Gastrocnemius medialis (tissue), 4 donors: ENCODE results near the gene USHBP1. TPM values are rescaled to one million over a fixed set of nuclear protein-coding genes. Genes with fewer than 3 reads are reported as not detected.
A peak's percentile ranks its signal among the peaks of the same experiment; 100 is the strongest.

Experiments
- ATAC-seq, 2 donors: fragments of 150-250 bp; one replicate each; pipeline ENCODE4 v1.9.1; 2016
- DNase-seq, 2 donors: peaks; one replicate each; pipeline ENCODE4 v3.0.0-alpha.2; 2019
- H3K27ac ChIP-seq, 4 donors: fragments of 200-600 bp; sonication (generic); 1 replicate in 1 of 4; 2 replicates in 3 of 4; pipeline ENCODE4 v1.5.1; 2016 to 2018; ENCODE audit warnings: mild to moderate bottlenecking in 2 of 4, moderate library complexity in 1 of 4
- H3K27me3 ChIP-seq, 3 donors: fragments of 200-600 bp; sonication (generic) in 2 of 3; 1 replicate in 1 of 3; 2 replicates in 2 of 3; pipeline versions ENCODE4 v1.5.1 to v1.6.0; 2016 to 2019; ENCODE audit warnings: mild to moderate bottlenecking in 1 of 3, moderate library complexity in 1 of 3
- H3K36me3 ChIP-seq, 2 donors: fragments of 200-600 bp; sonication (generic) in 1 of 2; one replicate each; pipeline ENCODE4 v1.5.1; 2017 to 2018
- H3K4me1 ChIP-seq, 2 donors: fragments of 200-600 bp; sonication (generic) in 1 of 2; one replicate each; pipeline ENCODE4 v1.5.1; 2016 to 2017; ENCODE audit warnings: mild to moderate bottlenecking in 2 of 2
- H3K4me3 ChIP-seq, 4 donors: fragments of 200-600 bp; sonication (generic) in 3 of 4; 1 replicate in 1 of 4; 2 replicates in 3 of 4; pipeline ENCODE4 v1.5.1; 2016 to 2019; ENCODE audit warnings: mild to moderate bottlenecking in 2 of 4
- H3K9me3 ChIP-seq, 3 donors: fragments of 200-600 bp; sonication (generic) in 2 of 3; 1 replicate in 1 of 3; 2 replicates in 2 of 3; pipeline ENCODE4 v1.5.1; 2016 to 2019
- CTCF ChIP-seq, 5 experiments: fragments of 450-650 bp in 3 of 5; fragments of 200-600 bp in 2 of 5; sonication (generic) in 2 of 5; IDR thresholded peaks in 4 of 5; conservative IDR thresholded peaks in 1 of 5; 1 replicate in 4 of 5; 2 replicates in 1 of 5; pipeline ENCODE4 v1.5.1; 2016 to 2019; ENCODE audit warnings: antibody characterized with exemption in 5 of 5, mild to moderate bottlenecking in 3 of 5, moderate library complexity in 3 of 5
- POLR2A ChIP-seq, 2 donors: fragments of 450-650 bp; IDR thresholded peaks; one replicate each; pipeline ENCODE4 v1.6.1; 2017; ENCODE audit warnings: antibody characterized with exemption in 2 of 2, mild to moderate bottlenecking in 2 of 2, moderate library complexity in 2 of 2
- in situ Hi-C, 4 donors: fragments of 200-750 bp; cut with MboI; loops; one replicate each; pipeline versions ENCODE4 v1.15.0 to v1.8.0; 2017; ENCODE audit warnings: low sequenced_read_pairs in 4 of 4
- intact Hi-C: fragments of 100-400 bp; cut with DNase I; formaldehyde crosslinking; loops from one replicate; pipeline ENCODE4 v1.15.1; 2023; ENCODE audit warnings: low total_unique reads
- total RNA-seq, 4 donors: library from RNA; depleted of rRNA; stranded (reverse); fragments of >200 nt; gene quantifications; one replicate each; pipeline versions ENCODE4 v1.1.0 to v1.2.3, GENCODE V29; 2016

The USHBP1 gene
- total RNA-seq, 4 donors from 2014 or later, result 2.6 to 7.1 (median 4.1) TPM

DNA sequence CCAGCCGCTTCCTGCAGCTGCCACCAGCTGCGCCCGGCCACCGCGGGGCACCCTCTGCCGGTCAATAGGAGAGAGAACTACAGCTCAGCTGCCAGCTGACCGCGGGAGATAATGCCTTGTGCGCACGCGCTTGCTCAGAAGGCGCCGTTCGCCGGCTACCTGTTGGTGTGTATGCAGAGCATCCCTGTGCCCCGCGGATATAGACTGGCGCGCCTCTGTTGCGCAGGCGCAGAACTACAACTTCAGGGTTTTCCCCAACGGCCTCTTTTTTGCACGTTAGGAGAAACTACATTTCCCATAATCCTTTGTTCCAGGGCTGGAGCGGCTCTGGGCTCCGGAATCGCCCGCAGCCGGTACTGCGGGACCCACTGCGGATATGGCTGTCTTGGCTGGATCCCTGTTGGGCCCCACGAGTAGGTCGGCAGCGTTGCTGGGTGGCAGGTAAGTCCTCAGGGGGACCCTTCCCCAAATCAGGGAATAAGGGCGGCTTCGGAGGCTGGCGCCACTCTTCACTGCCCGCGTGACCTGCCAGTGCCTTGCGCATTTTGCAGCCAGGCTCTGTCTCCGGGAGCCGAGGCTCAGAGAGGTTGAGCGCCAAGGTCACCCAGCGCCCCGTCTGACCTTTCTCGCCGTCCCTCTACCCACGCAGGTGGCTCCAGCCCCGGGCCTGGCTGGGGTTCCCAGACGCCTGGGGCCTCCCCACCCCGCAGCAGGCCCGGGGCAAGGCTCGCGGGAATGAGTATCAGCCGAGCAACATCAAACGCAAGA, 41.2 kb upstream of the USHBP1 start, which contains the start of gene MRPL34:
Gene MRPL34 (plus strand): TSS at position 356 of the 768 bp plus-strand sequence. CDS start 21 bp downstream, at position 377.
- peak; percentile 74 to 86 (median 82) for TF ChIP-seq CTCF (IDR thresholded peaks at IDR 0.05 in 4 of 5, conservative IDR thresholded peaks at IDR 0.05 in 1 of 5)
- TF ChIP-seq POLR2A (IDR thresholded peaks at IDR 0.05), result peak; percentile 69 to 75
- intact Hi-C loops, result loop anchor here (1.0 kb wide), 3 partner anchors 38 to 230 kb away; partner anchors contain the start of genes BABAM1, HAUS8 and MYO9B
- Histone ChIP-seq H3K27ac (peak within 1 kb of the TSS; percentile 92 to 94 (median 94)), H3K4me3 (peak within 1 kb of the TSS; percentile 64 to 83 (median 72)), H3K27me3 (no peaks in the 10 kb centered on the region), H3K9me3 (no peaks in the 10 kb centered on the region), H3K36me3 (no peaks in the 10 kb centered on the region), H3K4me1 (peaks cover 44 to 52% of the 10 kb centered on the region in 2 donors)
- in situ Hi-C loops, result no loop called here
- DNase-seq, result peak; percentile 94 to 98
- ATAC-seq, result peak; percentile 69 to 72

DNA sequence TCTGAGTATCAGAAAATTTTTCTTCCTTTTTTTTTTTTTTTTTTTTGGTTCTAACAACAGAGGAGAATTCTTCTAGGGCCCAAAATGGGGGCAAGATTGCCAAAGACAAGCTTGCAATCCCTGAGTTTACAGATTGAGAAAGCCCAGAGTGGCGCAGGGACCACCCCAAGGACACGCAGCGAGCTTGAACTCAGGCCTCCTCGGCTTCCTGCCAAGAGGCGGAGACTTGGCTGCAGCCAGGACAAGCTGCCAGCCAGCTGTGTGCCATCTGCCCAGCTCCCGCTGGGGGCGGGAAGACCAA, 40.6 kb upstream of the USHBP1 start:
- no peaks in the 10 kb centered on the region for H3K36me3 ChIP-seq
- peak overlapping the region; percentile 92 to 94 (median 94) for H3K27ac ChIP-seq
- H3K9me3 ChIP-seq, result no peaks in the 10 kb centered on the region
- TF ChIP-seq POLR2A (IDR thresholded peaks at IDR 0.05), result no peak
- TF ChIP-seq CTCF (IDR thresholded peaks at IDR 0.05 in 4 of 5, conservative IDR thresholded peaks at IDR 0.05 in 1 of 5), result no peak
- DNase-seq (no peak), ATAC-seq (no peak)
- intact Hi-C loops, result loop anchor here (1.0 kb wide), 3 partner anchors 38 to 230 kb away; partner anchors contain the start of genes BABAM1, HAUS8 and MYO9B
- H3K4me1 ChIP-seq, result peaks cover 38 to 47% of the 10 kb centered on the region in 2 donors
- H3K4me3 ChIP-seq, result peak overlapping the region; percentile 64 to 83 (median 72)
- no peaks in the 10 kb centered on the region for H3K27me3 ChIP-seq
- in situ Hi-C loops, result no loop called here

GRCh38 chr19:17304386-17305215, 40.1 kb upstream of the USHBP1 start:
- peak overlapping the region; percentile 92 to 94 (median 94) for H3K27ac ChIP-seq
- H3K36me3 ChIP-seq, result no peaks in the 10 kb centered on the region
- no peaks in the 10 kb centered on the region for H3K27me3 ChIP-seq
- ATAC-seq, result no peak
- DNase-seq, result no peak
- TF ChIP-seq CTCF (IDR thresholded peaks at IDR 0.05 in 4 of 5, conservative IDR thresholded peaks at IDR 0.05 in 1 of 5), result no peak
- no peak for TF ChIP-seq POLR2A (IDR thresholded peaks at IDR 0.05)
- no peaks in the 10 kb centered on the region for H3K9me3 ChIP-seq
- H3K4me1 ChIP-seq, result peaks cover 35 to 42% of the 10 kb centered on the region in 2 donors
- intact Hi-C loops (loop anchor here (1.0 kb wide), 3 partner anchors 37 to 229 kb away; partner anchors contain the start of genes BABAM1, HAUS8 and MYO9B), in situ Hi-C loops (no loop called here)
- peak overlapping the region; percentile 64 to 83 (median 72) for H3K4me3 ChIP-seq

DNA sequence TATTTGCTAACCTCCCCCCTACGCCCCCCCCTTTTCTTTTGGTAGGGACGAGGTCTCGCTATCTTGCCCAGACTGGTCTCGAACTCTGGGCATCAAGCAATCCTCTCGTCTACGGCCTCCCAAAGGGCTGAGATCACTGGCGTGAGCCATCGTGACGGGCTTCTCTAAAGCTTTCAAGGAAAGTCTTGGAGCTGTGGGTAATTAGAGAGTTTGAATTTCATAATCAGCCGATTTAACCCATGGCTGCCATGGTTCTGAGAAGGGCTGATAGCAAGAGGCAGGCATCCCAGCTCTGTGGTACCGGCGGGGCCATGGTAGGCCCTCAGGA, 39.4 kb upstream of the USHBP1 start:
- Histone ChIP-seq H3K4me3 (peak overlapping the region in 3 of 4 donors; percentile 86), H3K27ac (peak overlapping the region; percentile 92 to 94 (median 94))
- intact Hi-C loops, result loop anchor here (1.0 kb wide), 2 partner anchors 43 to 89 kb away; partner anchors contain the start of gene USE1

More for the DNA sequence above, 39.4 kb upstream of the USHBP1 start:
- TF ChIP-seq POLR2A (IDR thresholded peaks at IDR 0.05), result no peak
- no peak for TF ChIP-seq CTCF (IDR thresholded peaks at IDR 0.05 in 4 of 5, conservative IDR thresholded peaks at IDR 0.05 in 1 of 5)
- Histone ChIP-seq H3K9me3 (no peaks in the 10 kb centered on the region), H3K4me1 (peaks cover 35 to 42% of the 10 kb centered on the region in 2 donors), H3K27me3 (no peaks in the 10 kb centered on the region), H3K36me3 (no peaks in the 10 kb centered on the region)
- ATAC-seq (no peak), DNase-seq (no peak)
- in situ Hi-C loops, result no loop called here
